Prostate gland (tissue), 2 donors: ENCODE measurements around the gene HTN3. TPM values are rescaled to one million over a fixed set of nuclear protein-coding genes. Genes with fewer than 3 reads are reported as not detected.
"Not testable (repeated sequence)": the region's sequence is repeated elsewhere in the genome, so short reads cannot be mapped to it uniquely, and the experiment has no call there.

ENCODE experiments used
- DNase-seq: peaks from one replicate; pipeline ENCODE4 v3.0.0-alpha.2; 2019; ENCODE audit warnings: low spot score
- H3K27ac ChIP-seq, 2 donors: fragments of 200-600 bp; sonication (generic); 2 replicates each; pipeline ENCODE4 v1.5.1; 2017 to 2019
- H3K27me3 ChIP-seq: fragments of 200-600 bp; sonication (generic); replicated peaks from 2 replicates; pipeline ENCODE4 v1.5.1; 2019; ENCODE audit not compliant: insufficient read depth
- H3K36me3 ChIP-seq, 2 donors: fragments of 200-600 bp; sonication (generic); 1 replicate in 1 of 2; 2 replicates in 1 of 2; pipeline versions ENCODE4 v1.5.1 to v1.8.1; 2017 to 2019
- H3K4me1 ChIP-seq: fragments of 200-600 bp; sonication (generic); replicated peaks from 2 replicates; pipeline ENCODE4 v1.5.1; 2019
- H3K4me3 ChIP-seq, 2 donors: fragments of 200-600 bp; sonication (generic); 2 replicates each; pipeline ENCODE4 v1.5.1; 2017 to 2019
- H3K9me3 ChIP-seq: fragments of 200-600 bp; sonication (generic); 2 replicates; pipeline ENCODE4 v1.5.1; 2017
- CTCF ChIP-seq, 4 experiments: fragments of 200-600 bp in 2 of 4; fragments of 450-650 bp in 2 of 4; sonication (generic) in 2 of 4; IDR thresholded peaks; 1 replicate in 3 of 4; 2 replicates in 1 of 4; pipeline ENCODE4 v1.5.1; 2016 to 2019; ENCODE audit warnings: antibody characterized with exemption in 4 of 4, mild to moderate bottlenecking in 2 of 4, moderate library complexity in 2 of 4
- POLR2A ChIP-seq: fragments of 450-650 bp; IDR thresholded peaks from one replicate; pipeline ENCODE4 v1.6.1; 2016; ENCODE audit warnings: antibody characterized with exemption, mild to moderate bottlenecking
- POLR2AphosphoS5 ChIP-seq: sonication (generic); formaldehyde crosslinking; IDR thresholded peaks from one replicate; pipeline ENCODE4 v1.6.1; 2017; ENCODE audit warnings: antibody characterized with exemption
- WGBS: methylation state at CpG from one replicate; pipeline ENCODE4 v1.1.5; 2018; 5-methylcytosine and 5-hydroxymethylcytosine counted together
- intact Hi-C: fragments of 100-400 bp; cut with DNase I; formaldehyde crosslinking; loops from one replicate; pipeline ENCODE4 v1.14.2; 2022
- total RNA-seq, 2 donors: library from RNA; depleted of rRNA; stranded (reverse); fragments of >200 nt; gene quantifications; one replicate each; pipeline ENCODE4 v1.1.0, GENCODE V29; 2016

HTN3 gene
- total RNA-seq, 2 donors from 2014 or later = not detected

DNA sequence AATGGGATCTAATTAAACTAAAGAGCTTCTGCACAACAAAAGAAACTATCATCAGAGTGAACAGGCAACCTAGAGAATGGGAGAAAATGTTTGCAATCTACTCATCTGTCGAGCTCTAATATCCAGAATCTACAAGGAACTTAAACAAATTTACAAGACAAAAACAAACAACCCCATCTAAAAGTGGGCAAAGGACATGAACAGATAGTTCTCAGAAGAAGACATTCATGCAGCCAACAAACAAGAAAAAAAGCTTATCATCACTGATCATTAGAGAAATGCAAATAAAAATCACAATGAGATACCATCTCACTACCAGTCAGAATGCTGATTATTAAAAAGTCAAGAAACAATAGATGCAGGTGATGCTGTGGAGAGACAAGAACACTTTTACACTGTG, 28.3 kb downstream of the HTN3 start:
- intact Hi-C loops, DNase-seq: not testable (repeated sequence)
- 47% methylated on average over 1 of the region's 1 CpG for WGBS

DNA sequence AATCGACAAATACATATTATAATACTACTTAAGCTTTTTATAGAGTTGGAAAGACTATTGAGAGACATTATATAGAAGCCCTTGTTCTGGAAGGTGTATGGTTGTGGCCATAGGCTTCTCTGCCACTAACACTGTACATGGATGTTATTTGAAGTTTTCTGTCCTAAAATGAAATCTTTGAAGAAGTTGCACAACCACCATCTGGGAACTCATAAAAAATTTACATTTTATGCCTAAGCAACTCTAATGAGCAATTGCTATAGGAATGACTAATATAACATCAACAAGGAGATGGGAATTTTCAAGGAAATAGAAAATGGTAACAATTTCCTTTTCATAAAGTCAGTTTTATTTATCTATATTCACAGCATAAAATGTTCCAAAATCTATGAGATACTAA, 29.4 kb downstream of the HTN3 start:
- H3K27me3 ChIP-seq = no peaks in the 10 kb centered on the region
- intact Hi-C loops = no loop called here
- no peak for DNase-seq
- H3K36me3 ChIP-seq = no peaks in the 10 kb centered on the region
- no peaks in the 10 kb centered on the region for H3K4me1 ChIP-seq
- WGBS = 90% methylated on average over 1 of the region's 1 CpG
- TF ChIP-seq POLR2A (no peak), POLR2AphosphoS5 (no peak), CTCF (IDR thresholded peaks at IDR 0.05) (no peak)
- no peak overlapping the region for H3K4me3 ChIP-seq
- no peak overlapping the region for H3K27ac ChIP-seq
- no peaks in the 10 kb centered on the region for H3K9me3 ChIP-seq

More for the DNA sequence above, 28.3 kb downstream of the HTN3 start:
- TF ChIP-seq POLR2AphosphoS5 = peak; percentile 71
- not testable (repeated sequence) for H3K27me3 ChIP-seq, H3K4me1 ChIP-seq, H3K4me3 ChIP-seq, H3K36me3 ChIP-seq, H3K27ac ChIP-seq, H3K9me3 ChIP-seq

DNA sequence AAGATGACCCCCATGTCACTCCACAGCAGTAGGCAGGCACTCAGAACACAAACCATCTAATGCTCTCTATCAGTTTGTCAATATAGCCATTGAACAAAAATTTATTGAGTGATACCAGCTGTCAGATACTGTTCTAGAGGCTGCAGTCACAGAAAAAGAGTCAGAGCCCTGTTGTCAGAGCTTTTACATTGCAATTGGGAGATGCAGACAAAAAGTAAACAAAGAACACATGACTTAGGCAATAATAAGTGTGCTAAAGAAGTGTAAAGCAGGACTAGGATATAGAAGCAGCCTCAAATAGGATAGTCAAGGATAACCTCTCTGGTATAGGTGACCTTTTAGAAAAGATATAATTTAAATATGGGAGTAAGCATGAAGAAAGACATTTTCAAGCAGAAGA, 30.9 kb downstream of the HTN3 start:
- Histone ChIP-seq H3K36me3 (no peaks in the 10 kb centered on the region), H3K4me3 (no peak overlapping the region), H3K9me3 (no peaks in the 10 kb centered on the region), H3K27me3 (no peaks in the 10 kb centered on the region), H3K27ac (no peak overlapping the region), H3K4me1 (no peaks in the 10 kb centered on the region)
- DNase-seq = no peak
- intact Hi-C loops = no loop called here
- TF ChIP-seq POLR2A = no peak
- no peak for TF ChIP-seq POLR2AphosphoS5
- TF ChIP-seq CTCF (IDR thresholded peaks at IDR 0.05) = no peak

DNA sequence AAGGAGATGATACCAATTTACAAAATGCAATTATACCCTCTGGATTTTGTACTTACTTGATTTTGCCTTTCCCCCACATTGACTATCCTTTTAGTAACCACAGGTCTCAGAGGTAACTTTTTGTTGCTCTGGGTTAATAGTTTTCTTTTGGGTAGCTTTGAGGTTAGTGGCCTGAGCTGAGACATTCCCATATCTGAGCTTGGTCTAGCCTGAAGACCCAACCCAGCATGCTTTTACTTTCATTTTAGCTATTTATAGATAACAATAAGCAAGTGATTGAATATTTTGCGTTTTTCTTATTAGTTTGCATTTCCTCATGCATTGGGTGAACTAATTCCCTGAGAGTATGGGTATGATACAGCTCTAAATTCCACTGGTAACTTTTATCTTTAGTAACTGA, 33.7 kb downstream of the HTN3 start:
- H3K27me3 ChIP-seq = no peaks in the 10 kb centered on the region
- H3K36me3 ChIP-seq = no peaks in the 10 kb centered on the region
- H3K27ac ChIP-seq = no peak overlapping the region
- intact Hi-C loops = no loop called here
- DNase-seq = no peak
- no peak for TF ChIP-seq CTCF (IDR thresholded peaks at IDR 0.05)
- TF ChIP-seq POLR2A = no peak
- H3K9me3 ChIP-seq = no peaks in the 10 kb centered on the region
- 79% methylated on average over 1 of the region's 1 CpG for WGBS
- no peak overlapping the region for H3K4me3 ChIP-seq
- H3K4me1 ChIP-seq = no peaks in the 10 kb centered on the region

DNA sequence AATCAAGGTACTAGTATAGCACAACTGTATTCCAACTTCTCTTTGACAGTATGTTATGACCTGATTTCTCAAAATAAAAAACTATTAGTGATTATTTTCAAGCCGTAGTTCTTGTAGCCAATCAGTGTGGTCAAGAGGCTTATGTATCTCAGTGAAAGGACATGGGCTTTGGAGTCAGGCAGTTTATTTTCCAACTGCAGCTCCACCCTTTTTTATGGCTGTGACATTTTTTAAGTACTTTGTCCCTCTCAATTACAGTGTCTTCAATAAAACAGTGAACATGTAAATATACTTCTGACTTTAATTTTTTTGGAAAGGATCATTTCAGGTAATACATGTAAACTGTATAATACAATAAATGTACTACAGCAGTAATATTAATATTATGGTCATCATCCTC, 51.9 kb downstream of the HTN3 start:
- H3K4me3 ChIP-seq = no peak overlapping the region

More for the DNA sequence above, 51.9 kb downstream of the HTN3 start:
- H3K27me3 ChIP-seq = no peaks in the 10 kb centered on the region
- H3K4me1 ChIP-seq = no peaks in the 10 kb centered on the region
- no peaks in the 10 kb centered on the region for H3K36me3 ChIP-seq
- H3K27ac ChIP-seq = no peak overlapping the region
- no peak for DNase-seq
- intact Hi-C loops = no loop called here
- 87% methylated on average over 1 of the region's 1 CpG for WGBS
- TF ChIP-seq CTCF (IDR thresholded peaks at IDR 0.05) (no peak), POLR2A (no peak), POLR2AphosphoS5 (no peak)
- H3K9me3 ChIP-seq = no peaks in the 10 kb centered on the region

Other genes starting within 250 kb of the HTN3 start
- gene SULT1E1, start 168.3 kb upstream of the HTN3 start, total RNA-seq = under 1 TPM in 1 of 2 donors, not detected in 1; 0.41 TPM
- 1 to 10 TPM in 1 of 2 donors, not detected in 1; 1.4 TPM for gene CSN1S1, start 97.4 kb upstream of the HTN3 start, total RNA-seq
- gene CSN2, start 62.7 kb upstream of the HTN3 start, total RNA-seq = not detected
- not detected for gene STATH, start 32.5 kb upstream of the HTN3 start, total RNA-seq
- not detected for gene HTN1, start 22.0 kb downstream of the HTN3 start, total RNA-seq
- under 1 TPM in 1 of 2 donors, not detected in 1; 0.23 TPM for gene PRR27, start 125.8 kb downstream of the HTN3 start, total RNA-seq
- gene ODAM, start 167.3 kb downstream of the HTN3 start, total RNA-seq = 1 to 10 TPM in 1 of 2 donors, not detected in 1; 2.8 TPM
- not detected for gene FDCSP, start 197.7 kb downstream of the HTN3 start, total RNA-seq
- not detected for gene CSN3, start 214.1 kb downstream of the HTN3 start, total RNA-seq